ENCODE results near the gene SMNDC1.
"Not testable (repeated sequence)": the region's sequence is repeated elsewhere in the genome, so short reads cannot be mapped to it uniquely, and the experiment has no call there.

SMNDC1 gene

DNA sequence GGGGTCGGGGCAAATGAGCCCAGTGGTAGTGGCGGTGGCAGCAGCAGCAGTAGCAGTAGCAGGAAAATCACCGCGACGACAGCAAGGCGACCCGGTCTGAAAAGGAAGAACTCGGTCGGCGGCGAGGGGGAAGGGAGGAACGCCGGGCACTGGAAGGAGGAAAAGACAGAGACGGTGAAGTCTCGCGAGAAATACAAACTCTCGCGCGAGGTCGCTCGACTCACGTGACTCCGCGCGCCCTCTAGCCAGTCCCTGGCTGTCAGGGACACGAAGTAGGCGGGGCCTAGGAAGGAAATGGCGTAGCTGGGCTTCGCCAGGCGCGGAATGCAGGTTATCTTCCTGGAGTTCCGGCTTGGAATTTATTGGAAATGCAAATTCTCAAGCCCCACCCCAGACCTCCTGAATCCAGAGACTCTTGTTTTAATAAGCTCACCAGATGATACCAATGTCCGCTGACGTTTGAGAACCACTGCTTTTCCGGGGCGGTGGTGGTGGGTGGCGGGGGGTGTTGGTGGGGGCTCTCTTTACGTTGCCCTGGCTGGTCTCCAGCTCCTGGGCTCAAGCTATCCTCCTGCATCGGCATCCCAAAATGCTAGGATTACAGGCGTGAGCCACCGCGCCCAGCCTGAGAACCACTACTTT lies at the start of gene SMNDC1:
SMNDC1 (minus strand) TSS at position 141 of the 642 bp plus-strand sequence. CDS start 1,333 bp downstream, outside the sequence.
- peak; percentile 99 for DNase-seq

- peak; percentile 91 for DNase-seq
Observed at GRCh38 chr10:110354322-110354766, 49.6 kb upstream of the SMNDC1 start.

GRCh38 chr10:110353244-110354119 lies 48.8 kb upstream of the SMNDC1 start:
- DNase-seq, result no peak

DNA sequence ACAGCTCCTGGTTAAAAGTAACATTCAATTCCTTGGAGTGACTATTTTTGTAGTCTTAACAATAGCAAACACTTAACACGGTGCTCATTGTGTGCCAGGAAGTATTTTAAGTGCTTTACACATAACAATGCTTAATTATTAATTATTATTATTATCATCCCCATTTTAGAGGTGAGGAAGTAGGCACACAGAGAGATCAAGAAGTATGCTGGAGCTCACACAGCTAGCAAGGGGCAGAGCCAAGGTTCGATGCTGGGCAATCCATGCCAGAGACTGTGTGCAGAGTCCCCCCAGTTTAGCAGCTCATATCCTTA lies 48.2 kb upstream of the SMNDC1 start:
- no peak for DNase-seq

DNA sequence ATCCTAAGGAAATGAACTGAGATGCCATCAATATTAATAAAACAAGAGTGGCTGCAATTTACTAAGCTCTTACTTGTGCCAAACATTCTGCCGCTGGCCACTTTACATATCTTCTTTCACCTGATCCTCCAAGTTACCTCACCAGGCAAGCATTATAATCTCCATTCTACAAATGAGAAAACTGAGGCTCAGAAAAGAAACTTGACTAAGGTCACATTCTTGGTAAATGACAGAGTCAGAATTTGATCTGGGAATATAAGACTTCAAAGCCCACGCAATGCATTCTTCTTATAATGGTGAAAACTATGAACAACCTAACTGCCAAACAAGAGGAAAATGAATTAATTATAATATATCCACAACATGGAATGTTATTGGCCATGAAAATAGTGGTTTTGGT lies 46.1 kb upstream of the SMNDC1 start:
- no peak for DNase-seq

DNA sequence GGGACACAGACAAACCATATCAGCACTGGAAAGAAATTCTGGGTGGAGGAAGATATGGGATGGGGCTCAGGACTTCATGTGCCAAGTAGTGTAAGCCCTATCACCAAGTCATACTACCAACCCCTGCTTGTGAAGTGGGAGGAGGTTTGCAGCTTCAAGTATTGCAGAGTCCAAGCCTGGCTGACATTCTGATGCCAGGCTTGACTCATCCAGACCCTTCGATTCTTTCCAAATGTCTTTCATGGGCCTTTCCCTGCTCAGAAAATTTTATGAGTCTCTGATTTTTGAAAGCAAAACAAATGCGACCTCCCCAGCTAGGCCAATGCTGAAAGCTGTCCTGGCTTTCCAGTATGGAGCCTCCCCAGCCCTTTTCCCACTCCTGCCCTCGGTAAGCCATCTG lies 45.1 kb upstream of the SMNDC1 start:
- no peak for DNase-seq

DNA sequence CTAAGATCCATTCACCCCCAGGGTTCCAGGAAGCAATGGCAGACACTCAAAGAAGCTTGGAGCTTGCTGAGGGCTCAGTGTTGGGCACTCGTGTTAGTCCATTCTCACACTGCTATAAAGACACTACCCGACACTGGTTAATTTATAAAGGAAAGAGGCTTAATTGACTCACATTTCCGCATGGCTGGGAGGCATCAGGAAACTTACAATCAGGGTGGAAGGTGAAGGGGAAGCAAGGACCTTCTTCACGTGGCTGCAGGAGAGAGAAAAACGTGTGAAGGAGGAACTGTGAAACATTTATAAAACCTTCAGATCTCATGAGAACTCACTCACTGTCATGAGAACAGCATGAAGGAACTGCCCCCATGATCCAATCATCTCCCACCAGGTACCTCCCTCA lies 44.7 kb upstream of the SMNDC1 start:
- DNase-seq, result no peak

DNA sequence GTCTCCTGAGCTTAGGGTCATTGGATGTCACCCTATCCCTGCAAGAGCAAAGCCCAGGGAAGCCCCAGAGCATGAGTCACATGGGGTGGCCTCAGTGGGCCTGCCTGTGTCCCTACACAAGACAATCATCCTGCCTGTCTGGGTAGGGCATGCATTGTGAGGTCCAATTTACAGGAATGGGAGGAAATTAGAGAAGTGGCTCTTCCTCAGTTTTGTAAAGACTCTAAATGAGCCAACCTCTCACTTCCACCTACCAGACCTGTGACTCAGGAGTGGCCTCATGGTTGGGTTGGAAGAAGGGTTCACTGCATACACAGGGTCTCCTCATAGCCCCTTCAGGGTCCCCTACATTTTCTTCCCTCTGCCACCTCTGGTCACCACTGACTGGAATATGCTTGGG lies 43.6 kb upstream of the SMNDC1 start:
- DNase-seq, result no peak

- DNase-seq, result no peak
Observed at GRCh38 chr10:110346914-110347313, 42.2 kb upstream of the SMNDC1 start.

DNA sequence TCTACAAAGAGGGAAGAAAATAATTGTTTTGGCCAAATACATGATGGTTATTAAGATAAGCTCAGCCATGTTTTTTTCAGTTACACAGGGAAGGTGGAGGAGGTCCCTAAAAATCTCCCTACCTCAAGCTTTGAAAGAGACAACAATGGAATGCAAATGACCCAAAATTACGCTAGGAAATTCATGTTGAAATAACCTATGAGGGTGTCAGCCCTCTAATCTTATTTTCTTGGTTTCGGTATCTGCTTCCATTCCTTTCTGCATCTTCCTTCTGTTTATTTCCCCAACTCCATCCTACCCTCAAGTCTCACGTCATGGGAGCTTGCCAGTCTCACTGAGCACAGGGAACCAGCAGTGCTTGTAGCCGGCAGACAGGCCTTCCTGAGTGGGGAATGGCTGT lies 40.6 kb upstream of the SMNDC1 start:
- DNase-seq, result no peak

- DNase-seq, result no peak
Observed at GRCh38 chr10:110344622-110345021, 39.9 kb upstream of the SMNDC1 start.

- DNase-seq, result no peak
Observed at GRCh38 chr10:110343947-110344346, 39.2 kb upstream of the SMNDC1 start.

DNA sequence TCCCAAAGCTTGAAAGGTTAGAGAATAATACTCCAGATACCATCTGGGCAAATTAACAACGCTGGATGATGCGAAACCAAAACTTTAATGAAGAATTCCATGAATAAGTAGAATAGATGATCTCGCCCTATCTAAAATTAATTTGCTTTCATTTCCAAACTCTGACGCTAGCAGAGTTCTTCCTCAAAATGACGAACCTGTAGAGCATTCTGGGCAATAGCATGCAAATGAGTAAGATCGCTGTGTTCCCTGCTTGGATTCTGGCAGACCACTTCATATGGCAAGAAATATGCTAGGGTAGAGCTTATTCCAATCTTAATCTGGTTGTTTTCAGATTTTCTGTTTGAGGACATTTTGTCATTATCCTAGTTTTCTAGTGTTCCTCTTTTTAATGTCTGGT lies 36.1 kb upstream of the SMNDC1 start:
- peak; percentile 44 for DNase-seq

DNA sequence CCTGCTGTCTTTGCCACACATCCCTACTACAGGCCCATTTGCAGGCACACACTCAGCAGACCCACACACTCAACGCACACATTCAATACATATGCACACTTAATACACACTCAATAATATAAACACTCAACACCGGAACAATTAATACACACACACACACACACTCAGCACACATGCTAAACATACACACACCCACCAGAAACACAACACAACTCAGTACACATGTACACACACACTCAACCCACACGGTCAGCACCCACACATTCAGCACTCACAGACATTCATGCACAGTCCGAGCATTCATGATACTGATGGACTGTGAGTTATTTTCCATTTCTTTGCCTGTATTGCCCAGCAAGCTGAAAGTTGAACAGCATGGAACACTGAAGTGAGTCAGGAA lies 35.4 kb upstream of the SMNDC1 start:
- no peak for DNase-seq

- DNase-seq, result no peak
Observed at GRCh38 chr10:110337906-110338305, 33.2 kb upstream of the SMNDC1 start.

DNA sequence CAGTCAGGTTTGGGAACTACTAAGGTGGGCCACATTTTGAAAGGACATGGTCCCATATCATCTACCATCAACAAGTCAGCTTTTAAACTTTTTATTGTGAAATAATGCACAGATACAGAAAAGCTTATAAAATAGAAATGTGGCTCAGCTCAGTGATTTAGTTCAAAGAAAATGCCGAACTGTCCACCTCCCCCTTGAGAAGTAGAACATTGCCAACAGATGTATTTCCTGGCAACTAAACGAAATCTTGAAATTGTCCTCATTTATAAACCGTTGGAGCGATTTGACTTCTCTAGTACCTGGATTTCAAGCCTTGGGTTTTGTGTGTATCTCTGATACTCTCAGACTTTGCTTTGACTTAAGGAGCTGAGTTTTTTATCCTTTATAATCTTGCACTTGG lies 32.7 kb upstream of the SMNDC1 start:
- no peak for DNase-seq

GRCh38 chr10:110336111-110336721 lies 31.5 kb upstream of the SMNDC1 start:
- DNase-seq, result no peak

DNA sequence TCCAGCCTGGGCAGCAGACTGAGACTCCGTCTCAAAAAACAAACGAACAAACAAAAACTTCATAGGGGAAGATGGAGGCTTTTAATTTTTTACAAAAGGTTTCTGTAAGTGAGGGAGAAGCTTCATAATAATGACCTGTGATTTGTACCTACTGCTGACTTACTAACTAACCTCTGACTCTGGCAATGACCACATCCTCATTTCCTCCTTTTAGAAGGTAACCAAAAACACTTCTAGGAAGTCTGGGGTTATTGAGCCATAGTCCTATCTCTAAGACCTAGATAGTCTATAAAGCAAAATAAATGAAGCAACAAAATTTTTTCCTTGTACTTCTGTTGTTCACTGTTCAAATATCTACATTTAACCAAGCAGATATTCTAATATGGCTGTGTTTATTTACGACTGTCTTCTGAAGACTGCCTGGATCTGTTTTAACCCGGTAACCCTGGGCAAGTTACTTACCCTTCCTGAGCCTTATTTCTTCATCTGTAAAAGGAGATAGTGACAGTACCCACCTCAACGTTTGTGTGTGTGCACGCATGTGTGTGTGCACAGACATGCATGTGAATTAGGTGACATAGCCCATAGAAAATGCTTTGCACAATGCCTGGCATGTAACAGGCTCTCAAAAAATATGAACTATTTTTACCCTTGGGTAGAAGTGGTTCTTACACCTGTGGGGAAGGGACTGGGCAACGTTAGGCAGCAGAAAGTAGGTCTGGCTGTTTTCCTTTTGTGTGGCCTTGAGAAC lies 30.8 kb upstream of the SMNDC1 start:
- peak; percentile 59 for DNase-seq

DNA sequence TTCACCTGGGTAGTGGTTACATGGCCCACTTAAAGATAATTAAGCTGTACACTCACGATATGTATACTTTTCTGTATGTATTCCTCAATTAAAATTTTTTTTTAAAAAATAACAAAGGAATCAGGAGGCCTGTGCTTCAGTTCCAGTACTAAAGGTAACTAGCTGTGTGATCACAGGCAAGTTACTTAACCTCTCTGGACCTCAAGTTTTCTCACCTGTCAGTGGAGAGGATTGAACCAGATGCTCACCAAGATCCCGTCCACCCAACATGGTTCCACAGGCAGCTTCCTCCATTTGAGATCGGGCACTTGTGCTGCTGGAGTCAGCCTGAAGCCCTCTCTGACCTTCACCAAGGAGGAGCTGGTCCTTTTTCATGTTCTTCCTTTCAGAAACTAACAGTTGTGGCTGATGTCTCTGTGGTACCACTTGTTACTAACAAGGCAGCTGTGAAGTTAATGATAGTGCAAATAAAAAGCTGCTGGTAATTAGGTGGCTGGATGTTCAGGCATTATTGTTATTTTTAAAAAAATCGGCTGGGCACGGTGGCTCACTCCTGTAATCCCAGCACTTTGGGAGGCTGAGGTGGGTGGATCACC lies 29.4 kb upstream of the SMNDC1 start:
- DNase-seq, result no peak

DNA sequence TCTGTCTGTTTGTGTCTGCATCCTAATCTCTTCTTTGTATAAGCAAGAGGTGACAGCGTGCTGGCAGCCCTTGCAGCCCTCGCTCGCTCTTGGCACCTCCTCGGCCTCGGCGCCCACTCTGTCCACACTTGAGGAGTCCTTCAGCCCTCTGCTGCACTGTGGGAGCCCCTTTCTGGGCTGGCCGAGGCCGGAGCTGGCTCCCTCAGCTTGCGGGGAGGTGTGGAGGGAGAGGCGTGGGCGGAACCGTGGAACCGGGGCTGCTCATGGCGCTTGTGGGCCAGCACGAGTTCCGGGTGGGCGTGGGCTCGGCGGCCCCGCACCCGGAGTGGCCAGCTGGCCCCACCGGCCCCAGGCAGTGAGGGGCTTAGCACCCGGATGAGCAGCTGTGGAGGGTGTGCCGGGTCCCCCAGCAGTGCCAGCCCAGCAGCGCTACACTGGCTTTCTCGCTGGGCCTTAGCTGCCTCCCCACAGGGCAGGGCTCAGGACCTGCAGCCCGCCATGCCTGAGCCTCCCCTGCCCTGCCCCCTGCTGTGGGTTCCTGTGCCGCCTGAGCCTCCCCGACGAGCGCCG lies 26.6 kb upstream of the SMNDC1 start:
- DNase-seq, result not testable (repeated sequence)

DNA sequence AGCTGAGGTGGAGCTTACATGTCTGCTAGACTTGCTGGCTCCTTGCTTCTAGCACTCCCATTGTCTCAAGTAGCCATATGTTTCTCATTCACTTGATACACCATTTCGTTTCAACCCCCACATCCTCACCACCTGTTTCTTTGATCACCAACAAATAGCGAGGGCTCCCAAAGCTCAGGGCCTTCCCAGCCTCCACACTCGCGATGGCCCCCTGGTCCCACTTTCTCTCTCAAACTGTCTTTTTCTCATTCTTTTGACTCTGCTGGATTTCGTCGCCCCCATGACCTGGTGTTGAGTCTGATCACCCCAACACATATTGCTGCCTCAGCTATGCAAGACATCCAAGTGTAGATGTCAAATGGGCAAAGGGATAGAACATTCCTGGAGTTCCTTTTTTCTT lies 26.0 kb upstream of the SMNDC1 start:
- DNase-seq, result no peak

- no peak for DNase-seq
Observed at GRCh38 chr10:110327262-110327914, 22.7 kb upstream of the SMNDC1 start.

All from OCI-M1 (cell line).